Esophagus squamous epithelium (tissue), 5 donors: ENCODE results near the gene TSHB. TPM values are rescaled to one million over a fixed set of nuclear protein-coding genes. Genes with fewer than 3 reads are reported as not detected.
A peak's percentile ranks its signal among the peaks of the same experiment; 100 is the strongest.

Source experiments
- DNase-seq: peaks from one replicate; lab custom pipeline; 2025; lab: John Stamatoyannopoulos, UW
- H3K27ac ChIP-seq, 4 donors: fragments of 200-600 bp; sonication (generic); one replicate each; pipeline ENCODE4 v1.5.1; 2016 to 2019; ENCODE audit warnings: mild to moderate bottlenecking in 1 of 4
- H3K27me3 ChIP-seq, 4 donors: fragments of 200-600 bp; sonication (generic); 1 replicate in 3 of 4; 2 replicates in 1 of 4; pipeline versions ENCODE4 v1.5.1 to v1.6.0; 2017 to 2021; ENCODE audit warnings: antibody characterized with exemption in 1 of 4
- H3K36me3 ChIP-seq, 3 donors: fragments of 200-600 bp; sonication (generic); one replicate each; pipeline ENCODE4 v1.5.1; 2016 to 2019
- H3K4me1 ChIP-seq, 3 donors: fragments of 200-600 bp; sonication (generic); one replicate each; pipeline ENCODE4 v1.5.1; 2017 to 2019
- H3K4me3 ChIP-seq, 4 donors: fragments of 200-600 bp; sonication (generic); 1 replicate in 3 of 4; 2 replicates in 1 of 4; pipeline ENCODE4 v1.5.1; 2016 to 2019; ENCODE audit warnings: mild to moderate bottlenecking in 2 of 4, moderate library complexity in 1 of 4
- H3K9me3 ChIP-seq, 3 donors: fragments of 200-600 bp; sonication (generic); one replicate each; pipeline ENCODE4 v1.5.1; 2016 to 2019
- CTCF ChIP-seq, 6 experiments: fragments of 450-650 bp in 4 of 6; fragments of 200-600 bp in 2 of 6; sonication (generic) in 2 of 6; IDR thresholded peaks; one replicate each; pipeline ENCODE4 v1.5.1; 2016 to 2019; ENCODE audit warnings: antibody characterized with exemption in 6 of 6, mild to moderate bottlenecking in 4 of 6, moderate library complexity in 4 of 6
- POLR2A ChIP-seq, 4 donors: fragments of 450-650 bp; IDR thresholded peaks; one replicate each; pipeline ENCODE4 v1.6.1; 2017; ENCODE audit warnings: antibody characterized with exemption in 4 of 4, mild to moderate bottlenecking in 4 of 4, moderate library complexity in 3 of 4
- whole genome bisulfite sequencing, 2 donors: methylation state at CpG; one replicate each; pipeline ENCODE4 v1.1.5; 2018; 5-methylcytosine and 5-hydroxymethylcytosine counted together
- intact Hi-C: fragments of 100-400 bp; cut with DNase I; formaldehyde crosslinking; loops from one replicate; pipeline ENCODE4 v1.15.0; 2022
- total RNA-seq, 4 donors: library from RNA; depleted of rRNA; stranded (reverse); fragments of >200 nt; gene quantifications; one replicate each; pipeline ENCODE4 v1.1.0, GENCODE V29; 2016
- donor health status: DM: yes; HTN: yes; CAD: no.

Gene TSHB
- total RNA-seq, 4 donors from 2014 or later, result not detected

- intact Hi-C loops, result no loop called here
- 52 to 69% methylated on average over 4 to 6 of the region's 6 CpGs for WGBS, 2 donors
- Histone ChIP-seq H3K27me3 (no peaks in the 10 kb centered on the region), H3K36me3 (no peaks in the 10 kb centered on the region), H3K4me3 (no peak overlapping the region), H3K4me1 (peaks cover 2 to 26% (median 10%) of the 10 kb centered on the region in 3 donors), H3K27ac (no peak overlapping the region), H3K9me3 (no peaks in the 10 kb centered on the region)
- DNase-seq, result no peak
- TF ChIP-seq POLR2A (IDR thresholded peaks at IDR 0.05) (no peak), CTCF (IDR thresholded peaks at IDR 0.05) (no peak)
These were observed 28.1 kb downstream of the TSHB start for GRCh38 chr1:115057661-115058254.

- intact Hi-C loops, result no loop called here
- H3K27ac ChIP-seq, result no peak overlapping the region
- no peak overlapping the region for H3K4me3 ChIP-seq
- no peaks in the 10 kb centered on the region for H3K9me3 ChIP-seq
- TF ChIP-seq POLR2A (IDR thresholded peaks at IDR 0.05) (no peak), CTCF (IDR thresholded peaks at IDR 0.05) (no peak)
- peaks cover 6 to 31% (median 10%) of the 10 kb centered on the region in 3 donors for H3K4me1 ChIP-seq
- WGBS, 2 donors, result 41 to 42% methylated on average over 2 of the region's 2 CpGs
- DNase-seq, result no peak
- no peaks in the 10 kb centered on the region for H3K27me3 ChIP-seq
- no peaks in the 10 kb centered on the region for H3K36me3 ChIP-seq
These were observed 29.7 kb downstream of the TSHB start for GRCh38 chr1:115059316-115059715.

GRCh38 chr1:115060501-115060900, 30.9 kb downstream of the TSHB start:
- no peaks in the 10 kb centered on the region for H3K27me3 ChIP-seq
- intact Hi-C loops, result no loop called here
- TF ChIP-seq POLR2A (IDR thresholded peaks at IDR 0.05) (no peak), CTCF (IDR thresholded peaks at IDR 0.05) (no peak)
- WGBS, 2 donors, result 61 to 70% methylated on average over 4 of the region's 4 CpGs
- H3K9me3 ChIP-seq, result no peaks in the 10 kb centered on the region
- no peaks in the 10 kb centered on the region for H3K36me3 ChIP-seq
- H3K27ac ChIP-seq, result no peak overlapping the region
- H3K4me1 ChIP-seq, result peaks cover 6 to 31% (median 10%) of the 10 kb centered on the region in 3 donors
- no peak overlapping the region for H3K4me3 ChIP-seq
- no peak for DNase-seq

- intact Hi-C loops, result no loop called here
- peak; percentile 25 for DNase-seq
- peak overlapping the region in 3 of 4 donors; percentile 30 to 49 (median 39) for H3K27ac ChIP-seq
These were observed 32.9 kb downstream of the TSHB start for GRCh38 chr1:115062542-115063004.

More at GRCh38 chr1:115062542-115063004, 32.9 kb downstream of the TSHB start:
- H3K9me3 ChIP-seq, result no peaks in the 10 kb centered on the region
- WGBS, 2 donors, result 31 to 39% methylated on average over 4 to 5 of the region's 7 CpGs
- TF ChIP-seq CTCF (IDR thresholded peaks at IDR 0.05) (no peak), POLR2A (IDR thresholded peaks at IDR 0.05) (no peak)
- no peaks in the 10 kb centered on the region for H3K27me3 ChIP-seq
- no peaks in the 10 kb centered on the region for H3K36me3 ChIP-seq
- H3K4me1 ChIP-seq, result peaks cover 6 to 29% (median 10%) of the 10 kb centered on the region in 3 donors
- H3K4me3 ChIP-seq, result no peak overlapping the region
